HepG2 (cell line): ENCODE data around the gene LEUTX. TPM values are rescaled to one million over a fixed set of nuclear protein-coding genes. Genes with fewer than 3 reads are reported as not detected.

Experiments
- ATAC-seq: fragments of 200-7000 bp; cut with Tn5 transposase; 3 replicates; pipeline ENCODE4 v1.9.1; 2020; ENCODE audit warnings: mild to moderate bottlenecking, moderate library complexity
- BruUV-seq: library from RNA; stranded (reverse); fragments of 400-500 nt; replicated peaks from 2 replicates; lab custom pipeline; 2021; lab: Mats Ljungman, UMichigan
- CTCF ChIA-PET: fragments of 300-600 bp; formaldehyde crosslinking; extraction: SDS; loops from one replicate; lab custom pipeline; 2021; ENCODE audit warnings: low total read pairs, inconsistent platforms, low intra/inter-chr PET ratio; lab: Yijun Ruan, JAX
- POLR2A ChIA-PET: fragments of 350-600 bp; sonication (Branson Sonifier 250); formaldehyde crosslinking; loops from one replicate; lab custom pipeline; 2020; ENCODE audit warnings: antibody characterized with exemption, inconsistent platforms; lab: Yijun Ruan, JAX
- DNase-seq: peaks from one replicate; pipeline ENCODE4 v3.0.0-alpha.2; 2015; ENCODE audit warnings: low spot score
- FAIRE-seq: peaks from 3 replicates; lab custom pipeline; 2011; peaks lifted over from hg19 to GRCh38; lab: Jason Lieb, UNC
- H2AFZ ChIP-seq: one replicate; pipeline ENCODE4 v1.6.1; 2011; ENCODE audit warnings: low read length, inconsistent platforms
- H3K27ac ChIP-seq: fragments of 300-600 bp; 3 replicates; pipeline ENCODE4 v1.8.0; 2011; ENCODE audit warnings: mixed run types, mild to moderate bottlenecking, mixed read lengths, low read length, inconsistent platforms; ENCODE audit not compliant: insufficient read depth; ENCODE audit errors: extremely low read length
- H3K27me3 ChIP-seq, 2 experiments: fragments of 200-600 bp in 1 of 2; 2 replicates in 1 of 2; 3 replicates in 1 of 2; pipeline versions ENCODE4 v1.6.0 to v1.8.0; 2011; ENCODE audit warnings: low read length in 2 of 2, mild to moderate bottlenecking in 2 of 2, moderate library complexity in 2 of 2, inconsistent platforms in 1 of 2; ENCODE audit not compliant: insufficient read depth in 2 of 2, control insufficient read depth in 1 of 2
- H3K36me3 ChIP-seq, 2 experiments: fragments of 200-600 bp in 1 of 2; replicated peaks in 1 of 2; 2 replicates in 1 of 2; 3 replicates in 1 of 2; pipeline versions ENCODE4 v1.5.1 to v1.8.0; 2011; ENCODE audit warnings: low read length in 2 of 2, inconsistent platforms in 1 of 2; ENCODE audit not compliant: insufficient read depth in 2 of 2, control insufficient read depth in 1 of 2
- H3K4me1 ChIP-seq: 2 replicates; pipeline ENCODE4 v1.5.1; 2012; ENCODE audit warnings: low read length, inconsistent platforms; ENCODE audit not compliant: insufficient read depth
- H3K4me2 ChIP-seq: 2 replicates; pipeline ENCODE4 v1.6.0; 2011; ENCODE audit warnings: low read depth, low read length, inconsistent platforms
- H3K4me3 ChIP-seq, 3 experiments: fragments of 200-600 bp in 1 of 3; sonication (generic), shearing (Covaris generic) in 1 of 3; replicated peaks in 1 of 3; 2 replicates each; pipeline ENCODE4 v1.5.1; 2011 to 2016; ENCODE audit warnings: low read length in 3 of 3, inconsistent platforms in 2 of 3, low read depth in 2 of 3, mild to moderate bottlenecking in 2 of 3, control low read depth in 1 of 3, mixed read lengths in 1 of 3; ENCODE audit not compliant: insufficient read depth in 1 of 3
- H3K79me2 ChIP-seq: one replicate; pipeline ENCODE4 v1.6.1; 2011; ENCODE audit warnings: low read length, inconsistent platforms; ENCODE audit not compliant: insufficient read depth
- H3K9ac ChIP-seq: 2 replicates; pipeline ENCODE4 v1.6.0; 2011; ENCODE audit warnings: mild to moderate bottlenecking, low read depth, low read length, inconsistent platforms; ENCODE audit not compliant: insufficient read depth
- H3K9me3 ChIP-seq: 2 replicates; pipeline ENCODE4 v1.5.1; 2012; ENCODE audit warnings: mild to moderate bottlenecking, low read length
- H4K20me1 ChIP-seq: 2 replicates; pipeline ENCODE4 v1.6.0; 2011; ENCODE audit warnings: inconsistent platforms, mild to moderate bottlenecking, low read length, moderate library complexity; ENCODE audit not compliant: insufficient read depth
- CBX5 ChIP-seq: sonication (generic); formaldehyde crosslinking; IDR thresholded peaks from 2 replicates; pipeline ENCODE4 v1.4.0; 2020; ENCODE audit warnings: missing genetic modification reagents, borderline replicate concordance
- IRX3 ChIP-seq: sonication (generic); formaldehyde crosslinking; IDR thresholded peaks from 2 replicates; pipeline ENCODE4 v1.8.1; 2023; ENCODE audit warnings: mild to moderate bottlenecking, low read depth, missing genetic modification reagents, borderline replicate concordance
- ISX ChIP-seq: sonication (generic); formaldehyde crosslinking; conservative IDR thresholded peaks from 2 replicates; pipeline ENCODE4 v1.5.0; 2020; ENCODE audit warnings: missing genetic modification reagents
- REL ChIP-seq: sonication (generic); formaldehyde crosslinking; conservative IDR thresholded peaks from 2 replicates; pipeline ENCODE4 v1.8.0; 2022; ENCODE audit warnings: mild to moderate bottlenecking, missing genetic modification reagents, moderate library complexity
- RFX1 ChIP-seq: fragments of 450-650 bp; IDR thresholded peaks from 2 replicates; pipeline ENCODE4 v1.6.1; 2017
- ZNF337 ChIP-seq: sonication (generic); formaldehyde crosslinking; IDR thresholded peaks from 2 replicates; pipeline ENCODE4 v1.5.1; 2020; ENCODE audit warnings: missing genetic modification reagents, low read depth, mild to moderate bottlenecking, borderline replicate concordance
- ZNF878 ChIP-seq: sonication (generic); formaldehyde crosslinking; IDR thresholded peaks from 2 replicates; pipeline ENCODE4 v1.8.1; 2023; ENCODE audit warnings: mild to moderate bottlenecking, missing genetic modification reagents, moderate library complexity
- WGBS: methylation state at CpG from one replicate; pipeline ENCODE4 v1.1.6; 2017; ENCODE audit warnings: low lambda C conversion rate; 5-methylcytosine and 5-hydroxymethylcytosine counted together
- in situ Hi-C: cut with HindIII; loops from 2 replicates; pipeline ENCODE4 v1.10.0; 2017; ENCODE audit warnings: low pct_unique_long_range_greater_than_20kb; ENCODE audit not compliant: extremely low pct_ligation_motif_present
- intact Hi-C: fragments of 100-400 bp; cut with micrococcal nuclease; formaldehyde crosslinking; loops from one replicate; pipeline ENCODE4 v1.10.0; 2022; ENCODE audit not compliant: unreplicated experiment
- polyA plus RNA-seq, 8 experiments: library from polyadenylated mRNA; depleted of rRNA in 3 of 8; stranded (reverse) in 7 of 8; unstranded in 1 of 8; fragments of >200 nt; fragmentation: Illumina TruSeq in 4 of 8; extraction: Trizol in 4 of 8; gene quantifications; 2 replicates each; pipeline versions ENCODE4 v1.2.1 to v1.2.3, GENCODE V29; 2011 to 2016; ENCODE audit warnings: low read depth in 4 of 8, missing spikeins in 1 of 8, mixed read lengths in 1 of 8; ENCODE audit not compliant: insufficient read depth in 1 of 8
- total RNA-seq, 5 experiments: library from RNA; depleted of rRNA; stranded (reverse); fragments of >200 nt; fragmentation: Illumina TruSeq; extraction: Trizol; gene quantifications; 2 replicates each; pipeline ENCODE4 v1.2.3, GENCODE V29; 2016; ENCODE audit warnings: low read depth in 1 of 5
- TF ChIP-seq, protein P1 (sequence below): sonication (generic); formaldehyde crosslinking; IDR thresholded peaks from 2 replicates; pipeline ENCODE4 v1.4.0; 2020; ENCODE audit warnings: mild to moderate bottlenecking, missing genetic modification reagents, borderline replicate concordance

LEUTX gene
- total and polyA plus RNA-seq, 2 of the 13 experiments (the other 11 are each of a cell fraction or from before 2014, with no cell fraction given), result not detected

DNA sequence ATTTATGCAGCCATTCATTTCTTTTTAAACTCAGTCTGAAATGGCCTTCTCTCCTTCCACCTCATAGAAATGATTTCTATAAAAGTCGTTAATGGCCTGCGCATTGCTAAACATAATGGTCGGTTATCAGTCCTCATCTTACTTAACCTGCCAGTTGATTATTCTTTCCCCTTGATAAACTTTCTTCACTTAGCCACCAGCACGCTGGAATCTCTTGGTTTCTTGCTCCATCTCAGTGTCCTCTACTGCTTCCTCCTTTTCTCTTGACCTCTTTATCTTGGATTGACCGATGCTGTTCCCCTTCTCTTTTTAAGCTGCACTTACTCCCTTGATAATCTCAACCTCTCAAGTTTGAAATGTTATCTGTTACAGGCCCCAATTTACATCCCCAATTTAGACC is 28.7 kb upstream of the LEUTX start:
- Histone ChIP-seq H3K9ac (no peak overlapping the region), H3K27ac (no peak overlapping the region), H3K36me3 (no peaks in the 10 kb centered on the region), H4K20me1 (no peaks in the 10 kb centered on the region), H3K4me3 (no peak overlapping the region), H2AFZ (no peak overlapping the region), H3K4me1 (no peaks in the 10 kb centered on the region), H3K27me3 (peaks cover 0 to 5% of the 10 kb centered on the region in 2 experiments; a peak in 1 of 5 replicates), H3K4me2 (no peak overlapping the region), H3K79me2 (no peaks in the 10 kb centered on the region), H3K9me3 (no peaks in the 10 kb centered on the region)
- ATAC-seq, result no peak
- no peak for FAIRE-seq
- ChIA-PET POLR2A (no interaction called here), CTCF (no interaction called here)
- no peak for TF ChIP-seq ZNF878 (CRISPR knock-in tag)
- TF ChIP-seq, protein P1, sequence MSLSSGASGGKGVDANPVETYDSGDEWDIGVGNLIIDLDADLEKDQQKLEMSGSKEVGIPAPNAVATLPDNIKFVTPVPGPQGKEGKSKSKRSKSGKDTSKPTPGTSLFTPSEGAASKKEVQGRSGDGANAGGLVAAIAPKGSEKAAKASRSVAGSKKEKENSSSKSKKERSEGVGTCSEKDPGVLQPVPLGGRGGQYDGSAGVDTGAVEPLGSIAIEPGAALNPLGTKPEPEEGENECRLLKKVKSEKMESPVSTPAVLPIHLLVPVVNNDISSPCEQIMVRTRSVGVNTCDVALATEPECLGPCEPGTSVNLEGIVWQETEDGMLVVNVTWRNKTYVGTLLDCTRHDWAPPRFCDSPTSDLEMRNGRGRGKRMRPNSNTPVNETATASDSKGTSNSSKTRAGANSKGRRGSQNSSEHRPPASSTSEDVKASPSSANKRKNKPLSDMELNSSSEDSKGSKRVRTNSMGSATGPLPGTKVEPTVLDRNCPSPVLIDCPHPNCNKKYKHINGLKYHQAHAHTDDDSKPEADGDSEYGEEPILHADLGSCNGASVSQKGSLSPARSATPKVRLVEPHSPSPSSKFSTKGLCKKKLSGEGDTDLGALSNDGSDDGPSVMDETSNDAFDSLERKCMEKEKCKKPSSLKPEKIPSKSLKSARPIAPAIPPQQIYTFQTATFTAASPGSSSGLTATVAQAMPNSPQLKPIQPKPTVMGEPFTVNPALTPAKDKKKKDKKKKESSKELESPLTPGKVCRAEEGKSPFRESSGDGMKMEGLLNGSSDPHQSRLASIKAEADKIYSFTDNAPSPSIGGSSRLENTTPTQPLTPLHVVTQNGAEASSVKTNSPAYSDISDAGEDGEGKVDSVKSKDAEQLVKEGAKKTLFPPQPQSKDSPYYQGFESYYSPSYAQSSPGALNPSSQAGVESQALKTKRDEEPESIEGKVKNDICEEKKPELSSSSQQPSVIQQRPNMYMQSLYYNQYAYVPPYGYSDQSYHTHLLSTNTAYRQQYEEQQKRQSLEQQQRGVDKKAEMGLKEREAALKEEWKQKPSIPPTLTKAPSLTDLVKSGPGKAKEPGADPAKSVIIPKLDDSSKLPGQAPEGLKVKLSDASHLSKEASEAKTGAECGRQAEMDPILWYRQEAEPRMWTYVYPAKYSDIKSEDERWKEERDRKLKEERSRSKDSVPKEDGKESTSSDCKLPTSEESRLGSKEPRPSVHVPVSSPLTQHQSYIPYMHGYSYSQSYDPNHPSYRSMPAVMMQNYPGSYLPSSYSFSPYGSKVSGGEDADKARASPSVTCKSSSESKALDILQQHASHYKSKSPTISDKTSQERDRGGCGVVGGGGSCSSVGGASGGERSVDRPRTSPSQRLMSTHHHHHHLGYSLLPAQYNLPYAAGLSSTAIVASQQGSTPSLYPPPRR (CRISPR knock-in tag), result no peak
- TF ChIP-seq ISX (CRISPR knock-in tag), result no peak
- TF ChIP-seq IRX3, result no peak
- TF ChIP-seq CBX5 (CRISPR knock-in tag), result no peak
- TF ChIP-seq REL, result no peak
- TF ChIP-seq RFX1, result no peak
- TF ChIP-seq ZNF337 (CRISPR knock-in tag), result no peak
- 43% methylated on average over 5 of the region's 5 CpGs for WGBS
- in situ Hi-C loops (no loop called here), intact Hi-C loops (no loop called here)
- DNase-seq, result no peak
- BruUV-seq, result no TSS peak
